Suprapubic skin (tissue), 4 donors: Measurements from ENCODE around the gene NFE2L1. TPM values are rescaled to one million over a fixed set of nuclear protein-coding genes. Genes with fewer than 3 reads are reported as not detected.

ENCODE experiments used
- DNase-seq, 2 donors: peaks; one replicate each; pipeline ENCODE4 v3.0.0-alpha.2; 2019; ENCODE audit warnings: low spot score in 2 of 2
- H3K27ac ChIP-seq: fragments of 200-600 bp; sonication (generic); one replicate; pipeline ENCODE4 v1.5.1; 2019
- H3K27me3 ChIP-seq: fragments of 200-600 bp; sonication (generic); one replicate; pipeline ENCODE4 v1.5.1; 2019
- H3K36me3 ChIP-seq: fragments of 200-600 bp; sonication (generic); one replicate; pipeline ENCODE4 v1.5.1; 2019
- H3K4me1 ChIP-seq: fragments of 200-600 bp; sonication (generic); one replicate; pipeline ENCODE4 v1.5.1; 2019
- H3K4me3 ChIP-seq: fragments of 200-600 bp; sonication (generic); one replicate; pipeline ENCODE4 v1.5.1; 2019; ENCODE audit warnings: mild to moderate bottlenecking
- H3K9me3 ChIP-seq: fragments of 200-600 bp; sonication (generic); one replicate; pipeline ENCODE4 v1.5.1; 2019
- CTCF ChIP-seq, 2 donors: fragments of 200-600 bp in 1 of 2; fragments of 450-650 bp in 1 of 2; sonication (generic) in 1 of 2; IDR thresholded peaks; one replicate each; pipeline ENCODE4 v1.5.1; 2016 to 2019; ENCODE audit warnings: antibody characterized with exemption in 2 of 2, mild to moderate bottlenecking in 1 of 2, moderate library complexity in 1 of 2
- EP300 ChIP-seq: sonication (generic); formaldehyde crosslinking; IDR thresholded peaks from one replicate; pipeline ENCODE4 v1.6.1; 2017; ENCODE audit warnings: antibody characterized with exemption
- POLR2A ChIP-seq, 2 donors: fragments of 450-650 bp; IDR thresholded peaks; one replicate each; pipeline ENCODE4 v1.6.1; 2017; ENCODE audit warnings: antibody characterized with exemption in 2 of 2, mild to moderate bottlenecking in 2 of 2, moderate library complexity in 2 of 2
- POLR2AphosphoS5 ChIP-seq, 3 donors: sonication (generic); formaldehyde crosslinking; IDR thresholded peaks; one replicate each; pipeline ENCODE4 v1.6.1; 2017; ENCODE audit warnings: antibody characterized with exemption in 3 of 3
- WGBS: methylation state at CpG from one replicate; pipeline ENCODE4 v1.1.5; 2018; 5-methylcytosine and 5-hydroxymethylcytosine counted together
- total RNA-seq, 4 donors: library from RNA; depleted of rRNA; stranded (reverse); fragments of >200 nt; gene quantifications; one replicate each; pipeline ENCODE4 v1.1.0, GENCODE V29; 2016

The NFE2L1 gene
- total RNA-seq, 4 donors from 2014 or later: 89.9 to 250 (median 138) TPM

GRCh38 chr17:48056246-48056745 lies 8.1 kb downstream of the NFE2L1 start:
- TF ChIP-seq POLR2A (IDR thresholded peaks at IDR 0.05) (no peak), POLR2AphosphoS5 (IDR thresholded peaks at IDR 0.05) (no peak), CTCF (IDR thresholded peaks at IDR 0.05) (no peak), EP300 (no peak)
- Histone ChIP-seq H3K4me1 (peaks cover 88% of the 10 kb centered on the region), H3K36me3 (peaks cover 54% of the 10 kb centered on the region), H3K9me3 (no peaks in the 10 kb centered on the region), H3K27ac (no peak overlapping the region), H3K27me3 (no peaks in the 10 kb centered on the region), H3K4me3 (no peak overlapping the region)
- no peak for DNase-seq
- WGBS: 78% methylated on average over 10 of the region's 10 CpGs

DNA sequence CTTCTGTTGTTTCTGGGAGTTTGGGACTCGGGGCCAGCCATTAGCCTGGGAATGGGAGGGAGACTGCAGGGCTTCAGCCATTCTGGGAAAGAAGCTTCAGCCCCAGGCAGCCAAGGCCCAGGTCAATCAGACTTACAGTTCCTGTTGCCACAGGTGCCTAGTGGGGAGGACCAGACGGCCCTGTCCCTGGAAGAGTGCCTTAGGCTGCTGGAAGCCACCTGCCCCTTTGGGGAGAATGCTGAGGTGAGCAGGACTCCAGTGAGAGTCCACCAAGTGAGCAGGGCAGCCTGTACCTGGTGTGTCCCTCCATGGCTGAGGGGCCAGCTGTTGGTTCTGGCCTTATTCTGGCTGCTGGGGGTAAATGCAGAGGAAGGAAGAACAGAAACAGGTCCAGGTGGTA lies 8.7 kb downstream of the NFE2L1 start:
- H3K36me3 ChIP-seq: peaks cover 58% of the 10 kb centered on the region
- no peak overlapping the region for H3K27ac ChIP-seq

GRCh38 chr17:48057626-48058025 lies 9.5 kb downstream of the NFE2L1 start:
- H3K27me3 ChIP-seq: no peaks in the 10 kb centered on the region
- no peak overlapping the region for H3K4me3 ChIP-seq
- WGBS: 41% methylated on average over 4 of the region's 4 CpGs
- H3K4me1 ChIP-seq: peaks cover 75% of the 10 kb centered on the region
- TF ChIP-seq POLR2A (IDR thresholded peaks at IDR 0.05) (no peak), EP300 (no peak), CTCF (IDR thresholded peaks at IDR 0.05) (no peak), POLR2AphosphoS5 (IDR thresholded peaks at IDR 0.05) (no peak)
- peaks cover 66% of the 10 kb centered on the region for H3K36me3 ChIP-seq
- H3K27ac ChIP-seq: no peak overlapping the region
- no peaks in the 10 kb centered on the region for H3K9me3 ChIP-seq
- DNase-seq: no peak

More for the DNA sequence above, 8.7 kb downstream of the NFE2L1 start:
- Histone ChIP-seq H3K27me3 (no peaks in the 10 kb centered on the region), H3K4me1 (peaks cover 82% of the 10 kb centered on the region), H3K4me3 (no peak overlapping the region), H3K9me3 (no peaks in the 10 kb centered on the region)
- 57% methylated on average over 2 of the region's 2 CpGs for WGBS
- TF ChIP-seq EP300: no peak
- TF ChIP-seq CTCF (IDR thresholded peaks at IDR 0.05): no peak
- TF ChIP-seq POLR2AphosphoS5 (IDR thresholded peaks at IDR 0.05): no peak
- no peak for DNase-seq

DNA sequence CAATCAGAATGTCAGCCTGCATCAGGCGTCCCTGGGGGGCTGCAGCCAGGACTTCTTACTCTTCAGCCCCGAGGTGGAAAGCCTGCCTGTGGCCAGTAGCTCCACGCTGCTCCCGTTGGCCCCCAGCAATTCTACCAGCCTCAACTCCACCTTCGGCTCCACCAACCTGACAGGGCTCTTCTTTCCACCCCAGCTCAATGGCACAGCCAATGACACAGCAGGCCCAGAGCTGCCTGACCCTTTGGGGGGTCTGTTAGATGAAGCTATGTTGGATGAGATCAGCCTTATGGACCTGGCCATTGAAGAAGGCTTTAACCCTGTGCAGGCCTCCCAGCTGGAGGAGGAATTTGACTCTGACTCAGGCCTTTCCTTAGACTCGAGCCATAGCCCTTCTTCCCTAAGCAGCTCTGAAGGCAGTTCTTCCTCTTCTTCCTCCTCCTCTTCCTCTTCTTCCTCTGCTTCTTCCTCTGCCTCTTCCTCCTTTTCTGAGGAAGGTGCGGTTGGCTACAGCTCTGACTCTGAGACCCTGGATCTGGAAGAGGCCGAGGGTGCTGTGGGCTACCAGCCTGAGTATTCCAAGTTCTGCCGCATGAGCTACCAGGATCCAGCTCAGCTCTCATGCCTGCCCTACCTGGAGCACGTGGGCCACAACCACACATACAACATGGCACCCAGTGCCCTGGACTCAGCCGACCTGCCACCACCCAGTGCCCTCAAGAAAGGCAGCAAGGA lies 10.4 kb downstream of the NFE2L1 start:
- H3K27me3 ChIP-seq: no peaks in the 10 kb centered on the region
- DNase-seq: no peak
- no peak overlapping the region for H3K27ac ChIP-seq
- H3K9me3 ChIP-seq: no peaks in the 10 kb centered on the region
- peaks cover 73% of the 10 kb centered on the region for H3K36me3 ChIP-seq
- no peak overlapping the region for H3K4me3 ChIP-seq
- H3K4me1 ChIP-seq: peaks cover 66% of the 10 kb centered on the region
- 76% methylated on average over 11 of the region's 11 CpGs for whole genome bisulfite sequencing
- TF ChIP-seq CTCF (IDR thresholded peaks at IDR 0.05) (no peak), POLR2AphosphoS5 (IDR thresholded peaks at IDR 0.05) (no peak), EP300 (no peak), POLR2A (IDR thresholded peaks at IDR 0.05) (no peak)

- Histone ChIP-seq H3K27me3 (no peaks in the 10 kb centered on the region), H3K9me3 (no peaks in the 10 kb centered on the region), H3K36me3 (peaks cover 80% of the 10 kb centered on the region), H3K27ac (no peak overlapping the region), H3K4me3 (no peak overlapping the region), H3K4me1 (peaks cover 59% of the 10 kb centered on the region)
- WGBS: 92% methylated on average over 32 of the region's 32 CpGs
- TF ChIP-seq CTCF (IDR thresholded peaks at IDR 0.05) (no peak), POLR2AphosphoS5 (IDR thresholded peaks at IDR 0.05) (no peak), EP300 (no peak), POLR2A (IDR thresholded peaks at IDR 0.05) (no peak)
- DNase-seq: no peak
Observed at GRCh38 chr17:48059125-48059668, 11.0 kb downstream of the NFE2L1 start.
